Stimulated activated CD4-positive, alpha-beta T cell treated with anti-CD3 and anti-CD28 coated beads, Interleukin-15, amount 100 ng/mL, for 1 hour (primary cell): ENCODE measurements around the gene HIC2.
"Not testable (repeated sequence)": the region's sequence is repeated elsewhere in the genome, so short reads cannot be mapped to it uniquely, and the experiment has no call there.

ENCODE experiments used
- DNase-seq, 2 donors: peaks; one replicate each; pipeline ENCODE4 v3.0.0-alpha.2; 2020; ENCODE audit warnings: low read depth in 1 of 2, low spot score in 1 of 2

The HIC2 gene

GRCh38 chr22:21434378-21435233, 17.4 kb downstream of the HIC2 start:
- DNase-seq: not testable (repeated sequence)

GRCh38 chr22:21435998-21436810, 19.0 kb downstream of the HIC2 start:
- DNase-seq: not testable (repeated sequence)

GRCh38 chr22:21438013-21438412, 20.8 kb downstream of the HIC2 start:
- not testable (repeated sequence) for DNase-seq

GRCh38 chr22:21440018-21440636, 23.0 kb downstream of the HIC2 start:
- DNase-seq: not testable (repeated sequence)

- not testable (repeated sequence) for DNase-seq
These were observed 23.5 kb downstream of the HIC2 start for GRCh38 chr22:21440676-21441075.

GRCh38 chr22:21441170-21441569, 24.0 kb downstream of the HIC2 start:
- not testable (repeated sequence) for DNase-seq

- not testable (repeated sequence) for DNase-seq
These were observed 25.0 kb downstream of the HIC2 start for GRCh38 chr22:21442123-21442522.

- DNase-seq: not testable (repeated sequence)
These were observed 25.5 kb downstream of the HIC2 start for GRCh38 chr22:21442646-21443045.

GRCh38 chr22:21443057-21443734, 26.0 kb downstream of the HIC2 start:
- DNase-seq: no peak

- no peak for DNase-seq
These were observed 26.7 kb downstream of the HIC2 start for GRCh38 chr22:21443735-21444421.

- DNase-seq: no peak
These were observed 27.7 kb downstream of the HIC2 start for GRCh38 chr22:21444701-21445436.

- DNase-seq: no peak
These were observed 28.4 kb downstream of the HIC2 start for GRCh38 chr22:21445437-21446127.

- no peak for DNase-seq
These were observed 29.1 kb downstream of the HIC2 start for GRCh38 chr22:21446128-21446826.

GRCh38 chr22:21446827-21447690, 29.9 kb downstream of the HIC2 start:
- DNase-seq: no peak

- no peak for DNase-seq
These were observed 30.7 kb downstream of the HIC2 start for GRCh38 chr22:21447694-21448402.

GRCh38 chr22:21448627-21449416, 31.7 kb downstream of the HIC2 start:
- no peak for DNase-seq
